H9 (cell line): ENCODE measurements around the gene TTC7B. TPM values are rescaled to one million over a fixed set of nuclear protein-coding genes. Genes with fewer than 3 reads are reported as not detected.

Experiments used
- DNase-seq: peaks from one replicate; pipeline ENCODE4 v3.0.0-alpha.2; 2017
- H2AFZ ChIP-seq: one replicate; pipeline ENCODE4 v1.6.1; 2013; ENCODE audit warnings: mild to moderate bottlenecking, low read length, control low read depth, moderate library complexity
- H2AK5ac ChIP-seq: 2 replicates; pipeline ENCODE4 v1.6.1; 2013; ENCODE audit warnings: low read length, control low read depth, mixed read lengths; ENCODE audit not compliant: insufficient read length
- H2BK120ac ChIP-seq: one replicate; pipeline ENCODE4 v1.6.1; 2013; ENCODE audit warnings: low read depth, mild to moderate bottlenecking, low read length, control low read depth, inconsistent platforms; ENCODE audit not compliant: poor library complexity, severe bottlenecking
- H2BK12ac ChIP-seq: 2 replicates; pipeline ENCODE4 v1.6.1; 2013; ENCODE audit warnings: low read length, control low read depth, mixed read lengths, low read depth; ENCODE audit not compliant: insufficient read length
- H2BK15ac ChIP-seq: 2 replicates; pipeline ENCODE4 v1.6.1; 2013; ENCODE audit warnings: low read depth, low read length, control low read depth
- H2BK20ac ChIP-seq: one replicate; pipeline ENCODE4 v1.6.1; 2013; ENCODE audit warnings: low read depth, mild to moderate bottlenecking, low read length, control low read depth, inconsistent platforms; ENCODE audit not compliant: poor library complexity, severe bottlenecking
- H2BK5ac ChIP-seq: 2 replicates; pipeline ENCODE4 v1.6.1; 2013; ENCODE audit warnings: low read length, control low read depth, mixed read lengths; ENCODE audit not compliant: insufficient read length
- H3K14ac ChIP-seq: 2 replicates; pipeline ENCODE4 v1.6.1; 2013; ENCODE audit warnings: low read length, control low read depth; ENCODE audit not compliant: insufficient read depth
- H3K18ac ChIP-seq: 2 replicates; pipeline ENCODE4 v1.6.1; 2013; ENCODE audit warnings: low read depth, mild to moderate bottlenecking, mixed read lengths, low read length, control low read depth; ENCODE audit not compliant: insufficient read length
- H3K23ac ChIP-seq: 2 replicates; pipeline ENCODE4 v1.6.1; 2013; ENCODE audit warnings: low read length, control low read depth, mixed read lengths, low read depth; ENCODE audit not compliant: insufficient read length
- H3K23me2 ChIP-seq: 2 replicates; pipeline ENCODE4 v1.6.1; 2013; ENCODE audit warnings: low read depth, mild to moderate bottlenecking, mixed read lengths, low read length, control low read depth; ENCODE audit not compliant: insufficient read length, poor library complexity, severe bottlenecking
- H3K27ac ChIP-seq: 2 replicates; pipeline ENCODE4 v1.5.1; 2013; ENCODE audit warnings: low read length, control low read depth, mixed read lengths, low read depth; ENCODE audit not compliant: insufficient read length
- H3K27me3 ChIP-seq: 2 replicates; pipeline ENCODE4 v1.6.1; 2013; ENCODE audit warnings: low read length, control low read depth, inconsistent platforms; ENCODE audit not compliant: insufficient read depth
- H3K4ac ChIP-seq: 2 replicates; pipeline ENCODE4 v1.6.1; 2013; ENCODE audit warnings: low read depth, mild to moderate bottlenecking, control low read depth, inconsistent platforms, low read length, moderate library complexity
- H3K4me1 ChIP-seq: 2 replicates; pipeline ENCODE4 v1.6.1; 2013; ENCODE audit warnings: low read length, control low read depth, inconsistent platforms; ENCODE audit not compliant: insufficient read depth
- H3K4me2 ChIP-seq: 2 replicates; pipeline ENCODE4 v1.6.1; 2013; ENCODE audit warnings: low read length, control low read depth, mixed read lengths; ENCODE audit not compliant: insufficient read length, insufficient read depth
- H3K56ac ChIP-seq: 2 replicates; pipeline ENCODE4 v1.6.1; 2013; ENCODE audit warnings: low read depth, mild to moderate bottlenecking, mixed read lengths, low read length, control low read depth; ENCODE audit not compliant: insufficient read length
- H3K79me1 ChIP-seq: 2 replicates; pipeline ENCODE4 v1.6.1; 2013; ENCODE audit warnings: low read depth, mild to moderate bottlenecking, moderate library complexity, low read length, control low read depth, inconsistent platforms; ENCODE audit not compliant: insufficient read depth, poor library complexity, severe bottlenecking
- H3K79me2 ChIP-seq: 2 replicates; pipeline ENCODE4 v1.6.1; 2013; ENCODE audit warnings: low read length, control low read depth, inconsistent platforms; ENCODE audit not compliant: insufficient read depth
- H3K9ac ChIP-seq: 2 replicates; pipeline ENCODE4 v1.6.1; 2013; ENCODE audit warnings: low read length, control low read depth, mixed read lengths; ENCODE audit not compliant: insufficient read length; ENCODE audit errors: extremely low read depth
- H3K9me3 ChIP-seq: one replicate; pipeline ENCODE4 v1.6.1; 2013; ENCODE audit warnings: low read depth, low read length, inconsistent platforms; ENCODE audit not compliant: control insufficient read depth
- H3T11ph ChIP-seq: one replicate; pipeline ENCODE4 v1.6.1; 2013; ENCODE audit warnings: mild to moderate bottlenecking, low read length, control low read depth, inconsistent platforms
- H4K20me1 ChIP-seq: one replicate; pipeline ENCODE4 v1.6.1; 2013; ENCODE audit not compliant: control insufficient read depth, insufficient read length, insufficient read depth
- H4K5ac ChIP-seq: 2 replicates; pipeline ENCODE4 v1.6.1; 2013; ENCODE audit warnings: low read depth, mild to moderate bottlenecking, mixed read lengths, low read length, control low read depth; ENCODE audit not compliant: insufficient read length
- H4K8ac ChIP-seq: replicated peaks from 2 replicates; pipeline ENCODE4 v1.6.1; 2013; ENCODE audit warnings: low read length, control low read depth, mixed read lengths, low read depth; ENCODE audit not compliant: insufficient read length
- H4K91ac ChIP-seq: 2 replicates; pipeline ENCODE4 v1.6.1; 2013; ENCODE audit warnings: low read depth, mild to moderate bottlenecking, moderate library complexity, mixed read lengths, low read length, control low read depth; ENCODE audit not compliant: insufficient read length
- H3K27ac Mint-ChIP-seq, 3 experiments: 2 replicates in 2 of 3; 3 replicates in 1 of 3; pipeline ENCODE4 v1.8.0; 2020 to 2021; ENCODE audit warnings: mixed read lengths in 3 of 3, mild to moderate bottlenecking in 1 of 3, moderate library complexity in 1 of 3
- H3K27me3 Mint-ChIP-seq: 2 replicates; pipeline ENCODE4 v1.8.0; 2021; ENCODE audit warnings: low read depth, mild to moderate bottlenecking, moderate library complexity, mixed read lengths
- H3K36me3 Mint-ChIP-seq, 3 experiments: 2 replicates in 2 of 3; 3 replicates in 1 of 3; pipeline ENCODE4 v1.8.0; 2020 to 2021; ENCODE audit warnings: low read depth in 3 of 3, mixed read lengths in 3 of 3; ENCODE audit not compliant: insufficient read depth in 1 of 3
- H3K4me1 Mint-ChIP-seq, 2 experiments: 2 replicates each; pipeline ENCODE4 v1.8.0; 2020; ENCODE audit warnings: mixed read lengths in 2 of 2
- H3K4me3 Mint-ChIP-seq, 2 experiments: 2 replicates in 1 of 2; 3 replicates in 1 of 2; pipeline ENCODE4 v1.8.0; 2020 to 2021; ENCODE audit warnings: mild to moderate bottlenecking in 2 of 2, mixed read lengths in 2 of 2, moderate library complexity in 1 of 2
- H3K9me3 Mint-ChIP-seq, 2 experiments: 2 replicates in 1 of 2; 3 replicates in 1 of 2; pipeline ENCODE4 v1.8.0; 2020; ENCODE audit warnings: mild to moderate bottlenecking in 2 of 2, mixed read lengths in 2 of 2, moderate library complexity in 1 of 2
- WGBS: extraction: QIAGEN DNeasy Blood & Tissue Kit; methylation state at CpG from one replicate; pipeline ENCODE4 v1.1.7; 2013; ENCODE audit warnings: missing lambda C conversion rate, low lambda C conversion rate, mixed read lengths; ENCODE audit not compliant: insufficient read length; ENCODE audit errors: extremely low coverage; 5-methylcytosine and 5-hydroxymethylcytosine counted together
- total RNA-seq: library from RNA; stranded (reverse); gene quantifications from 2 replicates; pipeline ENCODE4 v1.2.1, GENCODE V29; 2021
- TF ChIP-seq, protein P1 (sequence below): fragments of 200-600 bp; sonication (generic); conservative IDR thresholded peaks from 3 replicates; pipeline ENCODE4 v1.8.0; 2021; ENCODE audit warnings: antibody characterized with exemption, mild to moderate bottlenecking

The TTC7B gene
- total RNA-seq, 1 experiment from 2014 or later, result 33.7 TPM

DNA sequence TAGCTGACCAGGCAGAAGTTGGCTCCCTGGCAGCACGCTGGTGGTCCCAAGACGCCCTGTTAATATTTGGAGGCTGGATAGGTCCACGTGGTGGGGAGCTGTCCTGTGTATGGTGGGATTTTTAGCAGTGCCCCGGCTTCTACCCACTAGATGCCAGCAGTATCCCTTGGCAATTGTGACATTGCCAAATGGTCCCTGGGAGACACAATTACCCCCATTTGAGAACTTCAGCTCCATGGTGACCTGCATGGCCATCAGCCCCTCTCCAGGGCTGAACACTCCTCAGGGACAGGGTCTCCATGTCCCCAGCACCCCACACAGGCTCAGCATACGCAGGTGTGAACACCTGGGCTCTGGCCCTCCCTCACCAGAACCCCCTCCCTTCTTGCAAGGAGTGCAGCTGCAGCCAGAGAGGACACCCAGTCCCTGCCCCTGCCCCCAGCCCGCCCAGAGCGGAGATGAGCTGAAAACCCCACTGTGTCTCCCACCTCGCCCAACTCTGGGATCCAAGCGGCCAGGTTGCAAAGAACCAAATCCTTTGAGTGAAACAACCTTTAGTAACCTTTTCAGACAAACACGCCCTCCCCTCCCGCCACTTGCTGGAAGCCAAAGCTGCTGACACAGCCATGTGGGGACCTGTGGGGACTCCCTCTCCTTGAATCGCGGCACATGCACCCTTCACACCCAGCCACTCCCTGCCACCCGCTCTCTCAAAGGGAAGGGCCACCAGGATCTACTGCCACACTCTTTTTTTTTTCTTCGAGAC, 299.0 kb downstream of the TTC7B start:
- Histone ChIP-seq H3K9ac (no peak overlapping the region), H3K23me2 (no peaks in the 10 kb centered on the region), H3T11ph (no peak overlapping the region), H3K18ac (no peak overlapping the region), H2BK12ac (no peak overlapping the region), H2AFZ (no peak overlapping the region), H4K91ac (no peak overlapping the region), H2AK5ac (no peak overlapping the region), H3K4ac (no peak overlapping the region), H3K56ac (no peak overlapping the region), H3K4me1 (no peaks in the 10 kb centered on the region), H3K27ac (no peak overlapping the region), H2BK120ac (no peak overlapping the region), H2BK20ac (no peak overlapping the region), H2BK5ac (no peak overlapping the region), H3K27me3 (no peaks in the 10 kb centered on the region), H3K9me3 (no peaks in the 10 kb centered on the region), H3K79me2 (no peaks in the 10 kb centered on the region), H3K14ac (no peak overlapping the region), H3K79me1 (no peaks in the 10 kb centered on the region), H3K4me2 (no peak overlapping the region), H2BK15ac (no peak overlapping the region), H3K23ac (no peak overlapping the region), H4K5ac (no peak overlapping the region), H4K8ac (no peak overlapping the region), H4K20me1 (no peaks in the 10 kb centered on the region)
- WGBS, result no CpG with 5 or more reads among the region's 15 CpGs
- Mint-ChIP-seq H3K27me3 (no peaks in the 10 kb centered on the region; the same call in 1 of the 2 replicates), H3K4me1 (peaks cover 25 to 36% of the 10 kb centered on the region in 2 experiments), H3K36me3 (no peaks in the 10 kb centered on the region), H3K9me3 (no peaks in the 10 kb centered on the region), H3K27ac (peak overlapping the region in 2 of 3 experiments; percentile 34 to 81; a peak in 2 of 7 replicates), H3K4me3 (no peak overlapping the region)
- TF ChIP-seq, protein P1, sequence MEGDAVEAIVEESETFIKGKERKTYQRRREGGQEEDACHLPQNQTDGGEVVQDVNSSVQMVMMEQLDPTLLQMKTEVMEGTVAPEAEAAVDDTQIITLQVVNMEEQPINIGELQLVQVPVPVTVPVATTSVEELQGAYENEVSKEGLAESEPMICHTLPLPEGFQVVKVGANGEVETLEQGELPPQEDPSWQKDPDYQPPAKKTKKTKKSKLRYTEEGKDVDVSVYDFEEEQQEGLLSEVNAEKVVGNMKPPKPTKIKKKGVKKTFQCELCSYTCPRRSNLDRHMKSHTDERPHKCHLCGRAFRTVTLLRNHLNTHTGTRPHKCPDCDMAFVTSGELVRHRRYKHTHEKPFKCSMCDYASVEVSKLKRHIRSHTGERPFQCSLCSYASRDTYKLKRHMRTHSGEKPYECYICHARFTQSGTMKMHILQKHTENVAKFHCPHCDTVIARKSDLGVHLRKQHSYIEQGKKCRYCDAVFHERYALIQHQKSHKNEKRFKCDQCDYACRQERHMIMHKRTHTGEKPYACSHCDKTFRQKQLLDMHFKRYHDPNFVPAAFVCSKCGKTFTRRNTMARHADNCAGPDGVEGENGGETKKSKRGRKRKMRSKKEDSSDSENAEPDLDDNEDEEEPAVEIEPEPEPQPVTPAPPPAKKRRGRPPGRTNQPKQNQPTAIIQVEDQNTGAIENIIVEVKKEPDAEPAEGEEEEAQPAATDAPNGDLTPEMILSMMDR, result no peak
- no peak for DNase-seq
